GDM1 (cell line): ENCODE results near the gene ATF7IP.
"Not testable (repeated sequence)": the region's sequence is repeated elsewhere in the genome, so short reads cannot be mapped to it uniquely, and the experiment has no call there.

Experiments used
- DNase-seq: peaks from one replicate; lab custom pipeline; 2025; lab: John Stamatoyannopoulos, UW

The ATF7IP gene

GRCh38 chr12:14379508-14379907 lies 14.0 kb downstream of the ATF7IP start:
- no peak for DNase-seq

GRCh38 chr12:14384783-14385638 lies 19.5 kb downstream of the ATF7IP start:
- DNase-seq = peak; percentile 42

GRCh38 chr12:14387219-14387871 lies 21.9 kb downstream of the ATF7IP start:
- DNase-seq = no peak

- DNase-seq = no peak
Observed at GRCh38 chr12:14390449-14390848, 25.0 kb downstream of the ATF7IP start.

GRCh38 chr12:14390870-14391530 lies 25.5 kb downstream of the ATF7IP start:
- DNase-seq = no peak

GRCh38 chr12:14393751-14394150 lies 28.3 kb downstream of the ATF7IP start:
- no peak for DNase-seq

- peak; percentile 40 for DNase-seq
Observed at GRCh38 chr12:14394317-14395073, 29.0 kb downstream of the ATF7IP start.

- no peak for DNase-seq
Observed at GRCh38 chr12:14395074-14395778, 29.7 kb downstream of the ATF7IP start.

- DNase-seq = no peak
Observed at GRCh38 chr12:14396071-14396470, 30.6 kb downstream of the ATF7IP start.

- no peak for DNase-seq
Observed at GRCh38 chr12:14399871-14400270, 34.4 kb downstream of the ATF7IP start.

- DNase-seq = no peak
Observed at GRCh38 chr12:14400599-14400998, 35.1 kb downstream of the ATF7IP start.

GRCh38 chr12:14401267-14401666 lies 35.8 kb downstream of the ATF7IP start:
- not testable (repeated sequence) for DNase-seq

GRCh38 chr12:14402697-14403096 lies 37.2 kb downstream of the ATF7IP start:
- DNase-seq = no peak

GRCh38 chr12:14403293-14403692 lies 37.8 kb downstream of the ATF7IP start:
- no peak for DNase-seq

- no peak for DNase-seq
Observed at GRCh38 chr12:14403711-14404196, 38.3 kb downstream of the ATF7IP start.

GRCh38 chr12:14405407-14405806 lies 39.9 kb downstream of the ATF7IP start:
- not testable (repeated sequence) for DNase-seq

GRCh38 chr12:14408208-14408607 lies 42.7 kb downstream of the ATF7IP start:
- no peak for DNase-seq

GRCh38 chr12:14410177-14410576 lies 44.7 kb downstream of the ATF7IP start:
- DNase-seq = no peak

GRCh38 chr12:14410841-14411569 lies 45.5 kb downstream of the ATF7IP start:
- DNase-seq = no peak

GRCh38 chr12:14416658-14417057 lies 51.2 kb downstream of the ATF7IP start:
- peak; percentile 39 for DNase-seq

GRCh38 chr12:14417715-14418114 lies 52.2 kb downstream of the ATF7IP start:
- peak; percentile 31 for DNase-seq
